Kidney (tissue), 14 donors: ENCODE data around the gene PWWP2B. TPM values are rescaled to one million over a fixed set of nuclear protein-coding genes. Genes with fewer than 3 reads are reported as not detected.

Experiments
- DNase-seq, 5 donors: peaks; one replicate each; pipeline ENCODE4 v3.0.0-alpha.2; 2013 to 2020
- FAIRE-seq: peaks from 2 replicates; lab custom pipeline; 2012; peaks lifted over from hg19 to GRCh38; lab: Jason Lieb, UNC
- H3K27ac ChIP-seq, 2 donors: one replicate each; pipeline ENCODE4 v1.7.0; 2013; ENCODE audit warnings: low read depth in 2 of 2, low read length in 2 of 2, inconsistent platforms in 1 of 2
- H3K27me3 ChIP-seq: one replicate; pipeline ENCODE4 v1.7.1; 2013; ENCODE audit warnings: low read length, inconsistent platforms; ENCODE audit not compliant: control insufficient read depth, insufficient read depth
- H3K36me3 ChIP-seq, 3 donors: one replicate each; pipeline versions ENCODE4 v1.7.0 to v1.7.1; 2013; ENCODE audit warnings: low read length in 3 of 3, control low read depth in 1 of 3, inconsistent platforms in 1 of 3; ENCODE audit not compliant: insufficient read depth in 3 of 3, control insufficient read depth in 2 of 3
- H3K4me1 ChIP-seq, 3 donors: one replicate each; pipeline versions ENCODE4 v1.7.0 to v1.7.1; 2013; ENCODE audit warnings: low read length in 3 of 3, inconsistent platforms in 1 of 3, low read depth in 1 of 3; ENCODE audit not compliant: control insufficient read depth in 2 of 3, insufficient read depth in 2 of 3
- H3K4me3 ChIP-seq, 3 donors: one replicate each; pipeline versions ENCODE4 v1.7.0 to v1.8.1; 2013; ENCODE audit warnings: low read length in 3 of 3, control low read depth in 1 of 3, inconsistent platforms in 1 of 3
- H3K9ac ChIP-seq, 3 donors: one replicate each; pipeline versions ENCODE4 v1.7.0 to v1.7.1; 2013; ENCODE audit warnings: low read length in 3 of 3, control low read depth in 1 of 3, inconsistent platforms in 1 of 3
- H3K9me3 ChIP-seq, 3 donors: one replicate each; pipeline versions ENCODE4 v1.7.0 to v1.7.1; 2013; ENCODE audit warnings: low read length in 3 of 3, control low read depth in 1 of 3, inconsistent platforms in 1 of 3; ENCODE audit not compliant: control insufficient read depth in 2 of 3, insufficient read depth in 1 of 3
- CTCF ChIP-seq: IDR thresholded peaks from 3 replicates; pipeline ENCODE4 v1.5.1; 2012; ENCODE audit warnings: mild to moderate bottlenecking, moderate library complexity, borderline replicate concordance; ENCODE audit not compliant: insufficient read depth; ENCODE audit errors: extremely low read depth
- intact Hi-C: fragments of 100-400 bp; cut with DNase I; formaldehyde crosslinking; loops from one replicate; pipeline ENCODE4 v1.11.1; 2022
- polyA plus RNA-seq: library from polyadenylated mRNA; stranded (reverse); fragments of 350-450 nt; fragmentation: Illumina TruSeq; extraction: RNeasy Lipid Tissue Mini Kit (QIAGEN cat#74804); gene quantifications from one replicate; pipeline ENCODE4 v1.2.3, GENCODE V29; 2014; ENCODE audit warnings: low read depth, low replicate concordance; ENCODE audit not compliant: insufficient read depth
- total RNA-seq: library from RNA; stranded (reverse); fragmentation: NEBNext Ultra II Directional; extraction: Animal tissue kit (Norgen Biotek cat#: 25700); gene quantifications from one replicate; pipeline ENCODE4 v1.2.1, GENCODE V29; 2021
- donor health status: control.
- donor health status: control.
- donor health status: control.
- donor health status: control.
- donor health status: control.
- donor health status: DM: yes; HTN: yes; CAD: no.
- donor health status: Normal renal cell carcinoma (clear cell type).

Gene PWWP2B
- total and polyA plus RNA-seq, 2 donors from 2014 or later, result 12.9 to 24.3 TPM

- H3K36me3 ChIP-seq, result no peaks in the 10 kb centered on the region
- H3K4me3 ChIP-seq, result no peak overlapping the region
- peak in 4 of 5 donors; percentile 44 to 78 (median 63) for DNase-seq
- TF ChIP-seq CTCF, result no peak
- H3K27me3 ChIP-seq, result no peaks in the 10 kb centered on the region
- no peak for FAIRE-seq
- H3K27ac ChIP-seq, result no peak overlapping the region
- no peaks in the 10 kb centered on the region for H3K9me3 ChIP-seq
- intact Hi-C loops, result no loop called here
- peaks cover 0 to 8% (median 2%) of the 10 kb centered on the region in 3 donors for H3K4me1 ChIP-seq
- H3K9ac ChIP-seq, result peak overlapping the region in 1 of 3 donors; percentile 9
These were observed 8.0 kb upstream of the PWWP2B start for GRCh38 chr10:132388891-132389432.

- TF ChIP-seq CTCF, result no peak
- intact Hi-C loops, result no loop called here
- Histone ChIP-seq H3K9ac (no peak overlapping the region), H3K27me3 (no peaks in the 10 kb centered on the region), H3K4me1 (peaks cover 0 to 8% (median 2%) of the 10 kb centered on the region in 3 donors), H3K9me3 (no peaks in the 10 kb centered on the region), H3K4me3 (no peak overlapping the region), H3K36me3 (no peaks in the 10 kb centered on the region), H3K27ac (no peak overlapping the region)
- DNase-seq (peak; percentile 49 to 78 (median 58)), FAIRE-seq (no peak)
These were observed 7.4 kb upstream of the PWWP2B start for GRCh38 chr10:132389433-132390169.

- Histone ChIP-seq H3K9me3 (no peaks in the 10 kb centered on the region), H3K27ac (no peak overlapping the region), H3K4me3 (no peak overlapping the region), H3K27me3 (no peaks in the 10 kb centered on the region), H3K4me1 (peaks cover 0 to 9% (median 2%) of the 10 kb centered on the region in 3 donors), H3K9ac (no peak overlapping the region), H3K36me3 (no peaks in the 10 kb centered on the region)
- peak in 1 of 5 donors; percentile 31 for DNase-seq
- no peak for FAIRE-seq
- no peak for TF ChIP-seq CTCF
- intact Hi-C loops, result no loop called here
These were observed 6.7 kb upstream of the PWWP2B start for GRCh38 chr10:132390170-132390920.
